Hypothalamus (tissue), 51 donors: ENCODE measurements around the gene TIMM13.

Source experiments
- DNase-seq, 51 donors: peaks; one replicate each; lab custom pipeline; 2025; lab: John Stamatoyannopoulos, UW

Gene TIMM13

GRCh38 chr19:2387367-2388288, 39.8 kb downstream of the TIMM13 start:
- no peak for DNase-seq

- DNase-seq, result peak in 1 of 51 donors; percentile 11
Measured at GRCh38 chr19:2385053-2385721, 42.2 kb downstream of the TIMM13 start.

GRCh38 chr19:2382530-2383222, 44.7 kb downstream of the TIMM13 start:
- no peak for DNase-seq

GRCh38 chr19:2381148-2381820, 46.1 kb downstream of the TIMM13 start:
- DNase-seq, result peak in 50 of 51 donors; percentile 3 to 95 (median 67)

- DNase-seq, result no peak
Measured at GRCh38 chr19:2380567-2380966, 46.8 kb downstream of the TIMM13 start.

GRCh38 chr19:2376784-2377519, 50.4 kb downstream of the TIMM13 start:
- no peak for DNase-seq
